H1 (cell line): ENCODE measurements around the gene ACTN4. TPM values are rescaled to one million over a fixed set of nuclear protein-coding genes. Genes with fewer than 3 reads are reported as not detected.

Experiments used
- polyA plus RNA-seq, 7 experiments: library from polyadenylated mRNA; depleted of rRNA in 3 of 7; stranded (reverse) in 5 of 7; unstranded in 2 of 7; fragments of >200 nt in 5 of 7; fragments of 200-250 nt in 2 of 7; gene quantifications; 1 replicate in 5 of 7; 2 replicates in 1 of 7; 4 replicates in 1 of 7; pipeline versions ENCODE4 v1.2.1 to v1.2.3, GENCODE V29; 2011 to 2013; ENCODE audit warnings: missing spikeins in 2 of 7, mixed read lengths in 2 of 7
- total RNA-seq: library from RNA; stranded (reverse); fragmentation: NEBNext Ultra II Directional; extraction: Animal tissue kit (Norgen Biotek cat#: 25700); gene quantifications from 2 replicates; pipeline ENCODE4 v1.2.1, GENCODE V29; 2021
- TF ChIP-seq, protein P1 (sequence below): fragments of 300-600 bp; sonication (generic); IDR thresholded peaks from 2 replicates; pipeline ENCODE4 v1.7.1; 2012; ENCODE audit warnings: low read length, moderate library complexity, mild to moderate bottlenecking, inconsistent platforms; ENCODE audit not compliant: insufficient replicate concordance

The ACTN4 gene
- total and polyA plus RNA-seq, 2 of the 8 experiments (the other 6 are each of a cell fraction or from before 2014, with no cell fraction given) = 211 to 520 TPM

DNA sequence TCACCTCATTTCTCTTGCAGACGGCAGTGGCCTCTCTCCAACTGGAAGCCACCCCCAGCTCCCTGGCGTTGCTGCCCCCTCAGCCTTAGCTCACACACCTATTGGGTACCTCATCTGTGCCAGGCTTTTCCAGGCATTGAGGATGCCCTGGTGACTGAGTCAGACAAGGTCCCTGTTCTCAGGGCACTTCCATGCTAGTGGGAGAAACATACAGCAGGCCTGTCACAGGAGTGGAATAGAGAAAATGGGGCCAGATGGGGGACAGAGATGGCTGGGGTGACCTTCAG lies 62.9 kb downstream of the ACTN4 start (continued):
- TF ChIP-seq, protein P1, sequence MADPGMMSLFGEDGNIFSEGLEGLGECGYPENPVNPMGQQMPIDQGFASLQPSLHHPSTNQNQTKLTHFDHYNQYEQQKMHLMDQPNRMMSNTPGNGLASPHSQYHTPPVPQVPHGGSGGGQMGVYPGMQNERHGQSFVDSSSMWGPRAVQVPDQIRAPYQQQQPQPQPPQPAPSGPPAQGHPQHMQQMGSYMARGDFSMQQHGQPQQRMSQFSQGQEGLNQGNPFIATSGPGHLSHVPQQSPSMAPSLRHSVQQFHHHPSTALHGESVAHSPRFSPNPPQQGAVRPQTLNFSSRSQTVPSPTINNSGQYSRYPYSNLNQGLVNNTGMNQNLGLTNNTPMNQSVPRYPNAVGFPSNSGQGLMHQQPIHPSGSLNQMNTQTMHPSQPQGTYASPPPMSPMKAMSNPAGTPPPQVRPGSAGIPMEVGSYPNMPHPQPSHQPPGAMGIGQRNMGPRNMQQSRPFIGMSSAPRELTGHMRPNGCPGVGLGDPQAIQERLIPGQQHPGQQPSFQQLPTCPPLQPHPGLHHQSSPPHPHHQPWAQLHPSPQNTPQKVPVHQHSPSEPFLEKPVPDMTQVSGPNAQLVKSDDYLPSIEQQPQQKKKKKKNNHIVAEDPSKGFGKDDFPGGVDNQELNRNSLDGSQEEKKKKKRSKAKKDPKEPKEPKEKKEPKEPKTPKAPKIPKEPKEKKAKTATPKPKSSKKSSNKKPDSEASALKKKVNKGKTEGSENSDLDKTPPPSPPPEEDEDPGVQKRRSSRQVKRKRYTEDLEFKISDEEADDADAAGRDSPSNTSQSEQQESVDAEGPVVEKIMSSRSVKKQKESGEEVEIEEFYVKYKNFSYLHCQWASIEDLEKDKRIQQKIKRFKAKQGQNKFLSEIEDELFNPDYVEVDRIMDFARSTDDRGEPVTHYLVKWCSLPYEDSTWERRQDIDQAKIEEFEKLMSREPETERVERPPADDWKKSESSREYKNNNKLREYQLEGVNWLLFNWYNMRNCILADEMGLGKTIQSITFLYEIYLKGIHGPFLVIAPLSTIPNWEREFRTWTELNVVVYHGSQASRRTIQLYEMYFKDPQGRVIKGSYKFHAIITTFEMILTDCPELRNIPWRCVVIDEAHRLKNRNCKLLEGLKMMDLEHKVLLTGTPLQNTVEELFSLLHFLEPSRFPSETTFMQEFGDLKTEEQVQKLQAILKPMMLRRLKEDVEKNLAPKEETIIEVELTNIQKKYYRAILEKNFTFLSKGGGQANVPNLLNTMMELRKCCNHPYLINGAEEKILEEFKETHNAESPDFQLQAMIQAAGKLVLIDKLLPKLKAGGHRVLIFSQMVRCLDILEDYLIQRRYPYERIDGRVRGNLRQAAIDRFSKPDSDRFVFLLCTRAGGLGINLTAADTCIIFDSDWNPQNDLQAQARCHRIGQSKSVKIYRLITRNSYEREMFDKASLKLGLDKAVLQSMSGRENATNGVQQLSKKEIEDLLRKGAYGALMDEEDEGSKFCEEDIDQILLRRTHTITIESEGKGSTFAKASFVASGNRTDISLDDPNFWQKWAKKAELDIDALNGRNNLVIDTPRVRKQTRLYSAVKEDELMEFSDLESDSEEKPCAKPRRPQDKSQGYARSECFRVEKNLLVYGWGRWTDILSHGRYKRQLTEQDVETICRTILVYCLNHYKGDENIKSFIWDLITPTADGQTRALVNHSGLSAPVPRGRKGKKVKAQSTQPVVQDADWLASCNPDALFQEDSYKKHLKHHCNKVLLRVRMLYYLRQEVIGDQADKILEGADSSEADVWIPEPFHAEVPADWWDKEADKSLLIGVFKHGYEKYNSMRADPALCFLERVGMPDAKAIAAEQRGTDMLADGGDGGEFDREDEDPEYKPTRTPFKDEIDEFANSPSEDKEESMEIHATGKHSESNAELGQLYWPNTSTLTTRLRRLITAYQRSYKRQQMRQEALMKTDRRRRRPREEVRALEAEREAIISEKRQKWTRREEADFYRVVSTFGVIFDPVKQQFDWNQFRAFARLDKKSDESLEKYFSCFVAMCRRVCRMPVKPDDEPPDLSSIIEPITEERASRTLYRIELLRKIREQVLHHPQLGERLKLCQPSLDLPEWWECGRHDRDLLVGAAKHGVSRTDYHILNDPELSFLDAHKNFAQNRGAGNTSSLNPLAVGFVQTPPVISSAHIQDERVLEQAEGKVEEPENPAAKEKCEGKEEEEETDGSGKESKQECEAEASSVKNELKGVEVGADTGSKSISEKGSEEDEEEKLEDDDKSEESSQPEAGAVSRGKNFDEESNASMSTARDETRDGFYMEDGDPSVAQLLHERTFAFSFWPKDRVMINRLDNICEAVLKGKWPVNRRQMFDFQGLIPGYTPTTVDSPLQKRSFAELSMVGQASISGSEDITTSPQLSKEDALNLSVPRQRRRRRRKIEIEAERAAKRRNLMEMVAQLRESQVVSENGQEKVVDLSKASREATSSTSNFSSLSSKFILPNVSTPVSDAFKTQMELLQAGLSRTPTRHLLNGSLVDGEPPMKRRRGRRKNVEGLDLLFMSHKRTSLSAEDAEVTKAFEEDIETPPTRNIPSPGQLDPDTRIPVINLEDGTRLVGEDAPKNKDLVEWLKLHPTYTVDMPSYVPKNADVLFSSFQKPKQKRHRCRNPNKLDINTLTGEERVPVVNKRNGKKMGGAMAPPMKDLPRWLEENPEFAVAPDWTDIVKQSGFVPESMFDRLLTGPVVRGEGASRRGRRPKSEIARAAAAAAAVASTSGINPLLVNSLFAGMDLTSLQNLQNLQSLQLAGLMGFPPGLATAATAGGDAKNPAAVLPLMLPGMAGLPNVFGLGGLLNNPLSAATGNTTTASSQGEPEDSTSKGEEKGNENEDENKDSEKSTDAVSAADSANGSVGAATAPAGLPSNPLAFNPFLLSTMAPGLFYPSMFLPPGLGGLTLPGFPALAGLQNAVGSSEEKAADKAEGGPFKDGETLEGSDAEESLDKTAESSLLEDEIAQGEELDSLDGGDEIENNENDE = no peak
